ENCODE data around the gene ABCA1. TPM values are rescaled to one million over a fixed set of nuclear protein-coding genes. Genes with fewer than 3 reads are reported as not detected.
"Not testable (repeated sequence)": the region's sequence is repeated elsewhere in the genome, so short reads cannot be mapped to it uniquely, and the experiment has no call there.

ABCA1 gene
- polyA plus RNA-seq, 3 donors = 2.0 to 5.1 (median 2.7) TPM

DNA sequence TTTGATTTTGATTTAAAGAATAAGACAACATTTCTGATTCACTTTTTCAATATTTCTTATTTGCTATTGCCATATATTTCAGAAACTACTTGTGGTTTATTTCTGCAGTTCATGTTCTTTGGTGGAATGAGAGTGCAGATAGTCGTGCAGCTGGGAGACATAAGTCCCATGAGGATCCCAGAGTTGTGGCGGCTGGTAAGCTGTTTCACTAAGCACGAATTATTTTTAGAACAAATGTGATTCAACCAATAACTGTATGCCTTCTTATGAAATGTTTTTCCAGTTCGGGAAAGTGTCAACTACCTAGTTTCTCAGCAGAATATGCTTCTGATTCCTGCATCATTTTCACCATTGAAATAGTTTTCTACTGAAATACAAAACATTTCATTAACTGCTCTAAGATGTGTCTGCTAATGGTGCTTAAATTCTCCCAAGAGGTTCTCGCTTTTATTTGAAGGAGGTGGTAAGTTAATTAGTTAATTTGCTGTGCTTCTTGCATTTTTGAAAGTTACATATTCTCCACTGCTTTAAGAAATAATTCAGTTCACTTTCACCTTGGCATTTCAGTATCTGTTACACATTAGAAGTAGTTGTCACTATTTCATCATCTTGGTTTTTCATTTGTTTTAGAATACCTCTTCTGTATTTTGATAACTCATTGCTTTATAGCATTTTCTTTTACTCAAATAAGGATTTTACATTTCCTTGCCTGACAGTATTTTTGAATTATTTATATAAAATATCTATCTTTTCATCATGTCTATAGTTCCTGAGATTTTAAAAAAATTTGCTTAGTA, 155.0 kb downstream of the ABCA1 start:
- Histone ChIP-seq H2AFZ (ENCODE audit: insufficient read depth, low read depth, low read length, poor library complexity, severe bottlenecking) (no peak overlapping the region), H3K27ac (ENCODE audit: low read depth in 1 of 2, low read length in 2 of 2) (no peak overlapping the region), H3K4me2 (replicated peaks; ENCODE audit: extremely low read depth, low read length, poor library complexity, severe bottlenecking) (no peak overlapping the region), H3K27me3 (ENCODE audit: control insufficient read depth in 2 of 2, insufficient read depth in 2 of 2, low read length in 2 of 2) (no peaks in the 10 kb centered on the region), H3K36me3 (replicated peaks in 1 of 2; ENCODE audit: control insufficient read depth in 1 of 2, insufficient read depth in 2 of 2, low read length in 2 of 2) (no peaks in the 10 kb centered on the region), H3K4me3 (replicated peaks in 1 of 3; ENCODE audit: low read depth in 2 of 3, low read length in 3 of 3) (no peak overlapping the region), H3K9me3 (replicated peaks in 1 of 2; ENCODE audit: control insufficient read depth in 1 of 2, insufficient read depth in 1 of 2, low read length in 2 of 2) (no peaks in the 10 kb centered on the region), H3K79me2 (ENCODE audit: insufficient read depth, low read length) (no peaks in the 10 kb centered on the region), H3K9ac (ENCODE audit: insufficient read depth, low read length, poor library complexity, severe bottlenecking) (no peak overlapping the region), H4K20me1 (ENCODE audit: insufficient read depth, low read length) (no peaks in the 10 kb centered on the region), H3K4me1 (ENCODE audit: control insufficient read depth in 1 of 2, insufficient read depth in 2 of 2, low read length in 2 of 2) (peaks cover 42 to 63% of the 10 kb centered on the region in 2 donors)
- H3K27ac Mint-ChIP-seq = peak overlapping the region in 5 of 7 donors; percentile 7 to 40 (median 8)
- peaks cover 29% of the 10 kb centered on the region for H3K4me1 Mint-ChIP-seq
- H3K36me3 Mint-ChIP-seq = peaks cover 0 to 2% of the 10 kb centered on the region in 2 donors
- no peak for DNase-seq
- peaks cover 0 to 2% (median 0%) of the 10 kb centered on the region in 7 donors for H3K9me3 Mint-ChIP-seq
- 0% methylated on average over 1 of the region's 5 CpGs for WGBS (ENCODE audit: insufficient coverage)
- H3K4me3 Mint-ChIP-seq = no peak overlapping the region
- intact Hi-C loops (cut with micrococcal nuclease) = no loop called here
- H3K27me3 Mint-ChIP-seq (ENCODE audit: low read depth in 3 of 3) = no peaks in the 10 kb centered on the region
- TF ChIP-seq, protein P1, sequence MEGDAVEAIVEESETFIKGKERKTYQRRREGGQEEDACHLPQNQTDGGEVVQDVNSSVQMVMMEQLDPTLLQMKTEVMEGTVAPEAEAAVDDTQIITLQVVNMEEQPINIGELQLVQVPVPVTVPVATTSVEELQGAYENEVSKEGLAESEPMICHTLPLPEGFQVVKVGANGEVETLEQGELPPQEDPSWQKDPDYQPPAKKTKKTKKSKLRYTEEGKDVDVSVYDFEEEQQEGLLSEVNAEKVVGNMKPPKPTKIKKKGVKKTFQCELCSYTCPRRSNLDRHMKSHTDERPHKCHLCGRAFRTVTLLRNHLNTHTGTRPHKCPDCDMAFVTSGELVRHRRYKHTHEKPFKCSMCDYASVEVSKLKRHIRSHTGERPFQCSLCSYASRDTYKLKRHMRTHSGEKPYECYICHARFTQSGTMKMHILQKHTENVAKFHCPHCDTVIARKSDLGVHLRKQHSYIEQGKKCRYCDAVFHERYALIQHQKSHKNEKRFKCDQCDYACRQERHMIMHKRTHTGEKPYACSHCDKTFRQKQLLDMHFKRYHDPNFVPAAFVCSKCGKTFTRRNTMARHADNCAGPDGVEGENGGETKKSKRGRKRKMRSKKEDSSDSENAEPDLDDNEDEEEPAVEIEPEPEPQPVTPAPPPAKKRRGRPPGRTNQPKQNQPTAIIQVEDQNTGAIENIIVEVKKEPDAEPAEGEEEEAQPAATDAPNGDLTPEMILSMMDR (IDR thresholded peaks at IDR 0.05) = no peak

GRCh38 chr9:104769655-104770054, 158.3 kb downstream of the ABCA1 start:
- Histone ChIP-seq H3K36me3 (replicated peaks in 1 of 2; ENCODE audit: control insufficient read depth in 1 of 2, insufficient read depth in 2 of 2, low read length in 2 of 2) (no peaks in the 10 kb centered on the region), H4K20me1 (ENCODE audit: insufficient read depth, low read length) (no peaks in the 10 kb centered on the region), H2AFZ (ENCODE audit: insufficient read depth, low read depth, low read length, poor library complexity, severe bottlenecking) (no peak overlapping the region), H3K4me3 (replicated peaks in 1 of 3; ENCODE audit: low read depth in 2 of 3, low read length in 3 of 3) (peak overlapping the region in 1 of 3 experiments; percentile 5), H3K9me3 (replicated peaks in 1 of 2; ENCODE audit: control insufficient read depth in 1 of 2, insufficient read depth in 1 of 2, low read length in 2 of 2) (no peaks in the 10 kb centered on the region), H3K9ac (ENCODE audit: insufficient read depth, low read length, poor library complexity, severe bottlenecking) (no peak overlapping the region), H3K79me2 (ENCODE audit: insufficient read depth, low read length) (no peaks in the 10 kb centered on the region), H3K27ac (ENCODE audit: low read depth in 1 of 2, low read length in 2 of 2) (peak overlapping the region in 1 of 2 donors; percentile 60), H3K4me2 (replicated peaks; ENCODE audit: extremely low read depth, low read length, poor library complexity, severe bottlenecking) (peak overlapping the region; percentile 26), H3K4me1 (ENCODE audit: control insufficient read depth in 1 of 2, insufficient read depth in 2 of 2, low read length in 2 of 2) (peaks cover 30 to 48% of the 10 kb centered on the region in 2 donors), H3K27me3 (ENCODE audit: control insufficient read depth in 2 of 2, insufficient read depth in 2 of 2, low read length in 2 of 2) (no peaks in the 10 kb centered on the region)
- H3K36me3 Mint-ChIP-seq = peaks cover 0 to 2% of the 10 kb centered on the region in 2 donors
- no peaks in the 10 kb centered on the region for H3K27me3 Mint-ChIP-seq (ENCODE audit: low read depth in 3 of 3)
- peaks cover 44% of the 10 kb centered on the region for H3K4me1 Mint-ChIP-seq
- intact Hi-C loops (cut with micrococcal nuclease) = no loop called here
- peaks cover 0 to 2% (median 0%) of the 10 kb centered on the region in 7 donors for H3K9me3 Mint-ChIP-seq
- H3K27ac Mint-ChIP-seq = peak overlapping the region in 6 of 7 donors; percentile 67 to 90 (median 79)
- no CpG with 5 or more reads among the region's 2 CpGs for WGBS (ENCODE audit: insufficient coverage)
- TF ChIP-seq, protein P1 (IDR thresholded peaks at IDR 0.05) = no peak
- peak in 1 of 3 donors; percentile 40 for DNase-seq
- no peak overlapping the region for H3K4me3 Mint-ChIP-seq

DNA sequence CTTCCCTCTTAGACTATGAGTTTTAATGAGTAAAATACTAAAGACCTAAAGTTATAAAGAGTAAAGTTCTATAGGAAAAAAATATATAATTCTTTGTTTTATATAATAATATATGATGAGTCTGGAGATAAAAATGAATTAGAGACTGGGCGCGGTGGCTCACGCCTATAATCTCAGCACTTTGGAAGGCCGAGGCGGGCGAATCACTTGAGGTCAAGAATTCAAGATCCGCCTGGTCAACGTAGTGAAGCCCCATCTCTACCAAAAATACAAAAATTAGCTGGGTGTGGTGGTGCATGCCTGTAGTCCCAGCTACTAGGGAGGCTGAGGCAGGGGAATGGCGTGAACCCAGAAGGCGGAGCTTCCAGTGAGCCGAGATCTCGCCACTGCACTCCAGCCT, 158.9 kb downstream of the ABCA1 start:
- H3K36me3 ChIP-seq (replicated peaks in 1 of 2; ENCODE audit: control insufficient read depth in 1 of 2, insufficient read depth in 2 of 2, low read length in 2 of 2); H3K9me3 ChIP-seq (replicated peaks in 1 of 2; ENCODE audit: control insufficient read depth in 1 of 2, insufficient read depth in 1 of 2, low read length in 2 of 2); intact Hi-C loops (cut with micrococcal nuclease); H2AFZ ChIP-seq (ENCODE audit: insufficient read depth, low read depth, low read length, poor library complexity, severe bottlenecking); H3K27ac ChIP-seq (ENCODE audit: low read depth in 1 of 2, low read length in 2 of 2); H3K4me3 Mint-ChIP-seq; H3K36me3 Mint-ChIP-seq; H4K20me1 ChIP-seq (ENCODE audit: insufficient read depth, low read length); H3K9me3 Mint-ChIP-seq; H3K27me3 ChIP-seq (ENCODE audit: control insufficient read depth in 2 of 2, insufficient read depth in 2 of 2, low read length in 2 of 2); H3K4me3 ChIP-seq (replicated peaks in 1 of 3; ENCODE audit: low read depth in 2 of 3, low read length in 3 of 3); H3K4me2 ChIP-seq (replicated peaks; ENCODE audit: extremely low read depth, low read length, poor library complexity, severe bottlenecking); H3K9ac ChIP-seq (ENCODE audit: insufficient read depth, low read length, poor library complexity, severe bottlenecking); DNase-seq; H3K79me2 ChIP-seq (ENCODE audit: insufficient read depth, low read length); H3K27me3 Mint-ChIP-seq (ENCODE audit: low read depth in 3 of 3): not testable (repeated sequence)
- Mint-ChIP-seq H3K27ac (peak overlapping the region in 2 of 7 donors; percentile 46 to 90), H3K4me1 (peaks cover 43% of the 10 kb centered on the region)
- H3K4me1 ChIP-seq (ENCODE audit: control insufficient read depth in 1 of 2, insufficient read depth in 2 of 2, low read length in 2 of 2) = peaks cover 30 to 51% of the 10 kb centered on the region in 2 donors
- WGBS (ENCODE audit: insufficient coverage) = no CpG with 5 or more reads among the region's 12 CpGs

Measured in CD14-positive monocyte (primary cell).